K562 (cell line): Measurements from ENCODE around the gene COL5A1. TPM values are rescaled to one million over a fixed set of nuclear protein-coding genes. Genes with fewer than 3 reads are reported as not detected.

Experiments
- AFF4 ChIP-seq: sonication (generic); formaldehyde crosslinking; IDR thresholded peaks from 2 replicates; pipeline ENCODE4 v1.8.0; 2023; ENCODE audit warnings: mild to moderate bottlenecking, missing genetic modification reagents
- BCOR ChIP-seq: fragments of 450-650 bp; IDR thresholded peaks from 2 replicates; pipeline ENCODE4 v1.6.1; 2016
- E2F1 ChIP-seq: sonication (generic); formaldehyde crosslinking; IDR thresholded peaks from 2 replicates; pipeline ENCODE4 v1.8.1; 2023; ENCODE audit warnings: mild to moderate bottlenecking, missing genetic modification reagents, moderate library complexity
- ETV6 ChIP-seq, 3 experiments: fragments of 150-350 bp in 1 of 3; sonication (generic) in 1 of 3; formaldehyde crosslinking in 1 of 3; IDR thresholded peaks; 2 replicates each; pipeline versions ENCODE4 v1.6.1 to v1.8.0; 2014 to 2022; ENCODE audit warnings: borderline replicate concordance in 2 of 3, low read depth in 2 of 3, antibody characterized with exemption in 1 of 3, low read length in 1 of 3, mild to moderate bottlenecking in 1 of 3, missing genetic modification reagents in 1 of 3
- HBP1 ChIP-seq: fragments of 450-650 bp; formaldehyde crosslinking; IDR thresholded peaks from 2 replicates; pipeline ENCODE4 v1.4.0; 2022; ENCODE audit warnings: missing genetic modification characterization
- KAT2B ChIP-seq: IDR thresholded peaks from one replicate; pipeline ENCODE4 v1.6.1; 2012; ENCODE audit warnings: low read depth, mild to moderate bottlenecking, control low read depth, inconsistent platforms, low read length, moderate library complexity
- MTA1 ChIP-seq: fragments of 450-650 bp; IDR thresholded peaks from 2 replicates; pipeline ENCODE4 v1.6.1; 2017; ENCODE audit warnings: borderline replicate concordance
- MTA3 ChIP-seq: fragments of 450-650 bp; formaldehyde crosslinking; IDR thresholded peaks from 2 replicates; pipeline ENCODE4 v1.6.1; 2017; ENCODE audit warnings: mild to moderate bottlenecking, borderline replicate concordance
- RB1 ChIP-seq: fragments of 450-650 bp; IDR thresholded peaks from 2 replicates; pipeline ENCODE4 v1.6.1; 2017; ENCODE audit warnings: low read depth, mild to moderate bottlenecking
- ZBTB17 ChIP-seq: fragments of 450-650 bp; formaldehyde crosslinking; IDR thresholded peaks from 2 replicates; pipeline ENCODE4 v1.4.0; 2020; ENCODE audit warnings: mild to moderate bottlenecking
- ZNF143 ChIP-seq: sonication (generic); formaldehyde crosslinking; IDR thresholded peaks from 2 replicates; pipeline ENCODE4 v1.9.0; 2022; ENCODE audit warnings: mild to moderate bottlenecking, missing genetic modification reagents
- ZNF431 ChIP-seq: sonication (generic); formaldehyde crosslinking; IDR thresholded peaks from 2 replicates; pipeline ENCODE4 v1.8.0; 2022; ENCODE audit warnings: mild to moderate bottlenecking, missing genetic modification reagents
- polyA plus RNA-seq, 8 experiments: library from polyadenylated mRNA; depleted of rRNA in 4 of 8; stranded (reverse) in 5 of 8; unstranded in 3 of 8; fragments of >200 nt; fragmentation: Nextera tagmentation in 2 of 8; fragmentation: Illumina TruSeq in 1 of 8; extraction: Ambion mirVana in 2 of 8; extraction: Trizol in 1 of 8; gene quantifications; 2 replicates each; pipeline versions ENCODE4 v1.2.1 to v1.2.3, GENCODE V29; 2011 to 2014; ENCODE audit warnings: inconsistent platforms in 1 of 8, missing spikeins in 1 of 8
- total RNA-seq, 7 experiments: library from RNA; depleted of rRNA in 6 of 7; stranded (reverse); fragments of >200 nt in 6 of 7; fragmentation: Illumina TruSeq in 2 of 7; extraction: Trizol in 2 of 7; gene quantifications; 2 replicates each; pipeline versions ENCODE4 v1.2.1 to v1.2.3, GENCODE V29; 2011 to 2021; ENCODE audit warnings: low replicate concordance in 1 of 7

Gene COL5A1
- total and polyA plus RNA-seq, 9 of the 15 experiments (the other 6 are each of a cell fraction or from before 2014, with no cell fraction given): under 0.01 to 0.13 (median 0.04) TPM; not detected in 6

- TF ChIP-seq ZBTB17 (CRISPR knock-in tag): no peak
- no peak for TF ChIP-seq MTA3
- no peak for TF ChIP-seq ETV6 (IDR thresholded peaks at IDR 0.05; ENCODE audit: borderline replicate concordance in 1 of 2, low read depth in 2 of 2, low read length in 1 of 2)
- TF ChIP-seq ETV6 (CRISPR knock-in tag; IDR thresholded peaks at IDR 0.05; ENCODE audit: borderline replicate concordance): no peak
- TF ChIP-seq KAT2B: no peak
- no peak for TF ChIP-seq AFF4 (CRISPR knock-in tag)
- no peak for TF ChIP-seq MTA1
- no peak for TF ChIP-seq RB1
- TF ChIP-seq BCOR: no peak
- TF ChIP-seq E2F1 (CRISPR knock-in tag): no peak
- no peak for TF ChIP-seq HBP1 (CRISPR knock-in tag)
- no peak for TF ChIP-seq ZNF143 (CRISPR knock-in tag)
- TF ChIP-seq ZNF431: no peak
- TF ChIP-seq, all 486 proteins: peak for 0
Observed at GRCh38 chr9:134748591-134748990, 107.0 kb downstream of the COL5A1 start (continued).
